A673 (cell line): ENCODE results near the gene EXOC4.

Experiments
- CTCF ChIP-seq: fragments of 300-800, 200-600 bp; sonication (generic); conservative IDR thresholded peaks from 2 replicates; pipeline ENCODE4 v1.5.1; 2017; ENCODE audit warnings: low read depth, mild to moderate bottlenecking, antibody characterized with exemption, low read length, moderate library complexity, mixed read lengths
- EZH2 ChIP-seq: fragments of 200-600 bp; sonication (generic); IDR thresholded peaks from 2 replicates; pipeline ENCODE4 v1.6.1; 2017; ENCODE audit warnings: borderline replicate concordance, low read depth, mild to moderate bottlenecking, mixed read lengths, antibody characterized with exemption, low read length; ENCODE audit not compliant: poor library complexity, severe bottlenecking

- no peak for TF ChIP-seq CTCF
- TF ChIP-seq EZH2 = no peak
Observed at GRCh38 chr7:133345690-133346421, 93.0 kb downstream of the EXOC4 start.
